A673 (cell line): Measurements from ENCODE around the gene CERS2. TPM values are rescaled to one million over a fixed set of nuclear protein-coding genes. Genes with fewer than 3 reads are reported as not detected.

Experiments
- BruUV-seq: library from RNA; stranded (reverse); fragments of 400-500 nt; replicated peaks from 2 replicates; lab custom pipeline; 2021; lab: Mats Ljungman, UMichigan
- CTCF ChIA-PET: fragments of 300-600 bp; sonication (Branson Sonifier 250); formaldehyde crosslinking; loops from one replicate; lab custom pipeline; 2022; ENCODE audit warnings: antibody characterized with exemption; lab: Charles Lee
- POLR2A ChIA-PET: fragments of 300-600 bp; sonication (Branson Sonifier 250); formaldehyde crosslinking; loops from one replicate; lab custom pipeline; 2022; ENCODE audit warnings: antibody characterized with exemption; ENCODE audit not compliant: low non-redundant PET; lab: Charles Lee
- DNase-seq: peaks from one replicate; pipeline ENCODE4 v3.0.0-alpha.2; 2015; ENCODE audit warnings: low spot score
- H3K27ac ChIP-seq: fragments of 200-600 bp; sonication (generic); 2 replicates; pipeline ENCODE4 v1.5.1; 2016; ENCODE audit warnings: mixed run types, low read depth, mild to moderate bottlenecking, mixed read lengths, antibody characterized with exemption, low read length; ENCODE audit not compliant: poor library complexity, severe bottlenecking
- H3K27me3 ChIP-seq: fragments of 200-600 bp; sonication (generic); replicated peaks from 2 replicates; pipeline ENCODE4 v1.6.1; 2017; ENCODE audit warnings: mixed run types, low read depth, mild to moderate bottlenecking, mixed read lengths, antibody characterized with exemption, low read length; ENCODE audit not compliant: insufficient read depth, poor library complexity
- H3K36me3 ChIP-seq: fragments of 200-600 bp; sonication (generic); 2 replicates; pipeline ENCODE4 v1.6.1; 2016; ENCODE audit warnings: mixed run types, mild to moderate bottlenecking, mixed read lengths, antibody characterized with exemption, low read length; ENCODE audit not compliant: insufficient read depth, poor library complexity, severe bottlenecking
- H3K4me1 ChIP-seq: fragments of 200-600 bp; sonication (generic); 2 replicates; pipeline ENCODE4 v1.6.1; 2017; ENCODE audit warnings: mixed run types, mild to moderate bottlenecking, mixed read lengths, antibody characterized with exemption, low read length; ENCODE audit not compliant: insufficient read depth, poor library complexity, severe bottlenecking
- H3K4me3 ChIP-seq: fragments of 200-600 bp; sonication (generic); 2 replicates; pipeline ENCODE4 v1.5.1; 2016; ENCODE audit warnings: low read depth, mixed run types, mild to moderate bottlenecking, mixed read lengths, low read length; ENCODE audit not compliant: poor library complexity, severe bottlenecking
- H3K9me3 ChIP-seq: fragments of 200-600 bp; sonication (generic); 2 replicates; pipeline ENCODE4 v1.6.1; 2016; ENCODE audit warnings: mixed run types, low read depth, mild to moderate bottlenecking, mixed read lengths, antibody characterized with exemption, low read length; ENCODE audit not compliant: poor library complexity, severe bottlenecking
- EZH2 ChIP-seq: fragments of 200-600 bp; sonication (generic); IDR thresholded peaks from 2 replicates; pipeline ENCODE4 v1.6.1; 2017; ENCODE audit warnings: borderline replicate concordance, low read depth, mild to moderate bottlenecking, mixed read lengths, antibody characterized with exemption, low read length; ENCODE audit not compliant: poor library complexity, severe bottlenecking
- intact Hi-C: fragments of 100-400 bp; cut with micrococcal nuclease; formaldehyde crosslinking; loops from one replicate; pipeline ENCODE4 v1.10.0; 2022; ENCODE audit not compliant: unreplicated experiment
- total RNA-seq: library from RNA; stranded (reverse); gene quantifications from 2 replicates; pipeline ENCODE4 v1.2.3, GENCODE V29; 2021
- TF ChIP-seq, protein P1 (sequence below): fragments of 300-800, 200-600 bp; sonication (generic); conservative IDR thresholded peaks from 2 replicates; pipeline ENCODE4 v1.5.1; 2017; ENCODE audit warnings: low read depth, mild to moderate bottlenecking, antibody characterized with exemption, low read length, moderate library complexity, mixed read lengths

Gene CERS2
- total RNA-seq, 1 experiment from 2014 or later: 239 TPM

DNA sequence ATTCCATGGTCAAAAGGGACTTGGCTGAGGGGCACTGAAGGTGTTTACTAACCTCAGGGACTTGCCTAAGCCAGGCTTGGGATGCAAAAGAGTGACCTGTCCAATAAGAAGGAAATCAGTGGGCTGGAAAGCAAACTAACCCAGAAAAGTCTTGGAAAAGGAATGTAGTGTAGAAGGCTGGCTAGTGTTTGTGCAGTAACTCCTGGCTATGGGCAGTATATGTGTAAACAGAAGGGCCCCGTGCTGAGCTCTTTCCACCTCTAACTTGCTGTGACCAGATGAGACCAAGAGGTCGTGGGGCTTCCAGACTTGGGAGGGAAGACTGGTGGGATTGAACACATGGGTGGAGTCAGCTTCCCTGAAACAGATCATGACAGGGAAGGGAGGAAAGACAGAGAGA is 28.0 kb upstream of the CERS2 start:
- ChIA-PET CTCF (no interaction called here), POLR2A (interaction anchor here (0.6 kb wide), 1 partner anchor 273 kb away, joined by 9 read pairs; no protein-coding TSS in a partner anchor)
- Histone ChIP-seq H3K36me3 (no peaks in the 10 kb centered on the region), H3K9me3 (no peaks in the 10 kb centered on the region), H3K27me3 (no peaks in the 10 kb centered on the region), H3K4me3 (no peak overlapping the region), H3K27ac (no peak overlapping the region), H3K4me1 (peaks cover 10% of the 10 kb centered on the region)
- BruUV-seq: no TSS peak
- no peak for DNase-seq
- intact Hi-C loops: no loop called here
- no peak for TF ChIP-seq EZH2
- TF ChIP-seq, protein P1, sequence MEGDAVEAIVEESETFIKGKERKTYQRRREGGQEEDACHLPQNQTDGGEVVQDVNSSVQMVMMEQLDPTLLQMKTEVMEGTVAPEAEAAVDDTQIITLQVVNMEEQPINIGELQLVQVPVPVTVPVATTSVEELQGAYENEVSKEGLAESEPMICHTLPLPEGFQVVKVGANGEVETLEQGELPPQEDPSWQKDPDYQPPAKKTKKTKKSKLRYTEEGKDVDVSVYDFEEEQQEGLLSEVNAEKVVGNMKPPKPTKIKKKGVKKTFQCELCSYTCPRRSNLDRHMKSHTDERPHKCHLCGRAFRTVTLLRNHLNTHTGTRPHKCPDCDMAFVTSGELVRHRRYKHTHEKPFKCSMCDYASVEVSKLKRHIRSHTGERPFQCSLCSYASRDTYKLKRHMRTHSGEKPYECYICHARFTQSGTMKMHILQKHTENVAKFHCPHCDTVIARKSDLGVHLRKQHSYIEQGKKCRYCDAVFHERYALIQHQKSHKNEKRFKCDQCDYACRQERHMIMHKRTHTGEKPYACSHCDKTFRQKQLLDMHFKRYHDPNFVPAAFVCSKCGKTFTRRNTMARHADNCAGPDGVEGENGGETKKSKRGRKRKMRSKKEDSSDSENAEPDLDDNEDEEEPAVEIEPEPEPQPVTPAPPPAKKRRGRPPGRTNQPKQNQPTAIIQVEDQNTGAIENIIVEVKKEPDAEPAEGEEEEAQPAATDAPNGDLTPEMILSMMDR: no peak

DNA sequence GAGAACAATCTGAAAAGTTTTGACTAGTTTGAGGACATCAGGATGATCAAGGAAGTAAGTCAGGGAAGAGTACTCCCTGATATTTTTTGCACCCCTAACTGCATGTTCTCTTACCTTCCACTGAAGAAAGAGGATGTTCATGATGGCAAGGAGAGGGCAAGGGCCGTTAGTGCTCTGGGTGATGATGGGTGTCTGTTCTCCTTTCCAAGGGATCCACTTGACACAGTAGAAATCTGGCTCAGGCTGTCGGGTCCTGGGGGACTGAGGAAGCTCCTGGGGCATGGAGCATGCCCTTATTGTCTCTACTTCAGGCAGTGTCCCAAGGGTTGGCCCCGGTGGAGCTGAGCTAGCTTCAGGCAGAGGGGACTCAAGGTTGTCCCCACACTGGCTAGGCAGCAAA is 27.4 kb upstream of the CERS2 start:
- ChIA-PET CTCF (no interaction called here), POLR2A (interaction anchor here (0.6 kb wide), 1 partner anchor 274 kb away, joined by 9 read pairs; no protein-coding TSS in a partner anchor)
- no peak for TF ChIP-seq EZH2
- TF ChIP-seq, protein P1: no peak
- no peaks in the 10 kb centered on the region for H3K27me3 ChIP-seq
- no peak overlapping the region for H3K27ac ChIP-seq
- no peak for DNase-seq
- intact Hi-C loops: no loop called here
- H3K9me3 ChIP-seq: no peaks in the 10 kb centered on the region
- BruUV-seq: no TSS peak
- H3K4me1 ChIP-seq: peaks cover 8% of the 10 kb centered on the region
- no peak overlapping the region for H3K4me3 ChIP-seq
- peaks cover 2% of the 10 kb centered on the region for H3K36me3 ChIP-seq

DNA sequence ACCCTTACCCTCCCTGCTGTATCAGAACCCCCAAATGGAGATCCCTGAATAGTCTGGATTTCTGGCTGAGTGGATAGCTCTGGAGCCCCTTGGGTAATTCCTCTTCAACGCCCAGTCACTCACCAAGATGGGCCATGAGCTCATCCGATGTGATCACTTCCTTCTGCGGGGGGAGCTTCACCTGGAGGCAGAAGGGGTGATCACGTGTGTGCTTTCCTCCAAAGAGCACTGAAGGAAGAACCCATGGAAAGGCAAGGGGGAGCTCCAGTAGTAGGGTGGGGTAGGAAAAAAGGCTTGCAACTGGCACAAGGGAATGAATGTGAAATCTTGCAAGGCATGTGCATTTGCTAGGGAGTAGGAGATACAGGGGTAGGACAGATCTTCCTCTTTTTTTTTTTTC is 27.0 kb upstream of the CERS2 start:
- Histone ChIP-seq H3K36me3 (peaks cover 2% of the 10 kb centered on the region), H3K4me3 (no peak overlapping the region), H3K27me3 (no peaks in the 10 kb centered on the region), H3K4me1 (peaks cover 5% of the 10 kb centered on the region), H3K9me3 (no peaks in the 10 kb centered on the region), H3K27ac (no peak overlapping the region)
- CTCF ChIA-PET: no interaction called here
- TF ChIP-seq, protein P1: no peak
- no peak for TF ChIP-seq EZH2
- POLR2A ChIA-PET: interaction anchor here (0.6 kb wide), 1 partner anchor 21 kb away, joined by 3 read pairs; no protein-coding TSS in a partner anchor
- intact Hi-C loops: no loop called here
- no TSS peak for BruUV-seq
- no peak for DNase-seq
